Effector CD8-positive, alpha-beta T cell (primary cell): ENCODE results near the gene ZFP36L1.

Experiments
- DNase-seq: peaks from one replicate; lab custom pipeline; 2025; lab: John Stamatoyannopoulos, UW

The ZFP36L1 gene

GRCh38 chr14:68795597-68796417 lies 2.9 kb upstream of the ZFP36L1 start:
- DNase-seq, result peak; percentile 69

GRCh38 chr14:68794851-68795596 lies 2.2 kb upstream of the ZFP36L1 start:
- DNase-seq, result no peak

- DNase-seq, result peak; percentile 65
These were observed 1.4 kb upstream of the ZFP36L1 start for GRCh38 chr14:68794130-68794850.

- DNase-seq, result no peak
These were observed 865 bp upstream of the ZFP36L1 start for GRCh38 chr14:68793734-68794129.

GRCh38 chr14:68792678-68792978 lies 239 bp downstream of the ZFP36L1 start:
- no peak for DNase-seq

GRCh38 chr14:68791902-68792677 lies 777 bp downstream of the ZFP36L1 start:
- DNase-seq, result no peak

GRCh38 chr14:68791078-68791901 lies 1.6 kb downstream of the ZFP36L1 start:
- DNase-seq, result no peak

- DNase-seq, result peak; percentile 53
These were observed 2.2 kb downstream of the ZFP36L1 start for GRCh38 chr14:68790644-68791077.

- DNase-seq, result no peak
These were observed 2.8 kb downstream of the ZFP36L1 start for GRCh38 chr14:68789821-68790643.

- peak; percentile 78 for DNase-seq
These were observed 3.7 kb downstream of the ZFP36L1 start for GRCh38 chr14:68788996-68789820.

GRCh38 chr14:68788275-68788995 lies 4.4 kb downstream of the ZFP36L1 start:
- no peak for DNase-seq

- no peak for DNase-seq
These were observed 5.5 kb downstream of the ZFP36L1 start for GRCh38 chr14:68787092-68787992.

GRCh38 chr14:68786491-68787091 lies 6.3 kb downstream of the ZFP36L1 start:
- no peak for DNase-seq

GRCh38 chr14:68785534-68786490 lies 7.1 kb downstream of the ZFP36L1 start:
- DNase-seq, result no peak

GRCh38 chr14:68784978-68785533 lies 7.8 kb downstream of the ZFP36L1 start:
- no peak for DNase-seq
